OCI-LY3 (cell line): ENCODE data around the gene SPC24.

ENCODE experiments used
- CTCF ChIP-seq: fragments of 200-600, 300-600 bp; sonication (generic); IDR thresholded peaks from 2 replicates; pipeline ENCODE4 v1.5.1; 2014; ENCODE audit warnings: antibody characterized with exemption, low read length, low read depth
- EZH2phosphoT487 ChIP-seq: fragments of 200-600 bp; shearing (Covaris generic); IDR thresholded peaks from 2 replicates; pipeline ENCODE4 v1.6.1; 2018; ENCODE audit warnings: antibody characterized with exemption, mixed run types, low read depth

- no peak for TF ChIP-seq CTCF
- no peak for TF ChIP-seq EZH2phosphoT487
Measured at GRCh38 chr19:11108746-11109145, 46.8 kb downstream of the SPC24 start.
